Hematopoietic multipotent progenitor cell treated with erythropoietin and hydrocortisone succinate and interleukin-3 and kit ligand, for 15 days (in vitro differentiated cells): Measurements from ENCODE around the gene PPFIA3.

ENCODE experiments used
- DNase-seq: peaks from one replicate; pipeline ENCODE4 v3.0.0-alpha.2; 2015; ENCODE audit warnings: low spot score

The PPFIA3 gene

GRCh38 chr19:49119411-49120324 lies at the start of gene PPFIA3:
Gene PPFIA3, plus strand, starts transcription at chr19:49119544. Its CDS starts 8,330 bp downstream, at chr19:49127874.
- no peak for DNase-seq

GRCh38 chr19:49070416-49070815 lies 48.9 kb upstream of the PPFIA3 start:
- no peak for DNase-seq

- DNase-seq, result no peak
Measured at GRCh38 chr19:49071860-49072547, 47.3 kb upstream of the PPFIA3 start.

GRCh38 chr19:49073514-49074378 lies 45.6 kb upstream of the PPFIA3 start:
- DNase-seq, result no peak

GRCh38 chr19:49074869-49075268 lies 44.5 kb upstream of the PPFIA3 start:
- peak; percentile 17 for DNase-seq

- DNase-seq, result no peak
Measured at GRCh38 chr19:49080392-49080791, 39.0 kb upstream of the PPFIA3 start.

GRCh38 chr19:49081273-49081672 lies 38.1 kb upstream of the PPFIA3 start:
- DNase-seq, result no peak

GRCh38 chr19:49084206-49085019 lies 34.9 kb upstream of the PPFIA3 start:
- no peak for DNase-seq

GRCh38 chr19:49085020-49085867 lies 34.1 kb upstream of the PPFIA3 start, which contains the start of gene SNRNP70:
Gene SNRNP70, plus strand, starts transcription at chr19:49085451. Its CDS starts 964 bp downstream, at chr19:49086415.
- peak; percentile 98 for DNase-seq

- DNase-seq, result no peak
Measured at GRCh38 chr19:49085868-49086232, 33.5 kb upstream of the PPFIA3 start.

- DNase-seq, result no peak
Measured at GRCh38 chr19:49086296-49086695, 33.0 kb upstream of the PPFIA3 start.

- no peak for DNase-seq
Measured at GRCh38 chr19:49091391-49092038, 27.8 kb upstream of the PPFIA3 start.

GRCh38 chr19:49092686-49093085 lies 26.7 kb upstream of the PPFIA3 start:
- no peak for DNase-seq

- DNase-seq, result no peak
Measured at GRCh38 chr19:49094505-49095482, 24.6 kb upstream of the PPFIA3 start.

- DNase-seq, result peak; percentile 83
Measured at GRCh38 chr19:49097453-49098288, 21.7 kb upstream of the PPFIA3 start.

GRCh38 chr19:49098795-49099194 lies 20.5 kb upstream of the PPFIA3 start:
- no peak for DNase-seq

- no peak for DNase-seq
Measured at GRCh38 chr19:49101160-49101559, 18.2 kb upstream of the PPFIA3 start.

- no peak for DNase-seq
Measured at GRCh38 chr19:49102303-49102702, 17.0 kb upstream of the PPFIA3 start.
